AG09319 (cell line): ENCODE results near the gene C5orf34.
A peak's percentile ranks its signal among the peaks of the same experiment; 100 is the strongest.
"Not testable (repeated sequence)": the region's sequence is repeated elsewhere in the genome, so short reads cannot be mapped to it uniquely, and the experiment has no call there.

Source experiments
- DNase-seq: peaks from one replicate; pipeline ENCODE4 v3.0.0-alpha.2; 2010; ENCODE audit warnings: low read depth; ENCODE audit errors: extremely low read depth
- TF ChIP-seq, protein P1 (sequence below): IDR thresholded peaks from 2 replicates; pipeline ENCODE4 v1.5.1; 2011; ENCODE audit warnings: low read depth, mild to moderate bottlenecking, inconsistent platforms, low read length, moderate library complexity

The C5orf34 gene

DNA sequence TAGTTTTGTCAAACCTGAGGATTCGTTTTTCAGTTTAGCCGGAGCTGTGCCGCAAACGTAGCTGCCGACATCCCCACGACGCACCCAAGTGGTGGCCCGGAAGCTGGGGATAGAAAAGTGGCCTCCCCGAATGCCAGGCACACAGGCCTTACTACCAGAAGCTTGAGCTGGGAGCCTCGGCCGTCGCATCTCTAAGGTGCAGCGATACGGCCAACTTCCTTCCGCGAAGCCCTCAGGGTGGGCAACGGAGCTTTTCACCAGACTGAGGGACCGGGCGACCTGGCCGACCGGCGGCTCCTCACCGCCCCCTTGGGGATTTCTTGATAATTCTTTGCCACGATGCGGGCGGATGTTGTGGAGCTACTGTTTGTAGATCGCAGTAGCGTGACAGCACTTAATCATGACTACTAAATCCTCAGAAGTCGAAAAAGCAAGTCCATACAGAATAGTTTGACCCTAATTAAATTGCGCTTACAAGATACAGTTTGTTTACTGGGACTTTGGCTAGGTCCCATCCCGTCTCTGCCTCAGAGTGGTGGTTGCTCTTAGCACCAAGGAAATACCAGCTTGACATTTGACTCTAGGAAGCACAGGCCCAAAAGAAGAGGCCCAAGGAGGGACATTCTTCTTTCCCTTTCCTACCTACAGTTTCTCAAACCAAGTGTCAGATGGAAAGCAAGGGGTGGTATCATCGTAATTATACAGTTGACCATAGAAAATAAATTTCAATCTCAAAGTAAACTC lies 30.7 kb downstream of the C5orf34 start:
- peak; percentile 68 for DNase-seq
- TF ChIP-seq, protein P1, sequence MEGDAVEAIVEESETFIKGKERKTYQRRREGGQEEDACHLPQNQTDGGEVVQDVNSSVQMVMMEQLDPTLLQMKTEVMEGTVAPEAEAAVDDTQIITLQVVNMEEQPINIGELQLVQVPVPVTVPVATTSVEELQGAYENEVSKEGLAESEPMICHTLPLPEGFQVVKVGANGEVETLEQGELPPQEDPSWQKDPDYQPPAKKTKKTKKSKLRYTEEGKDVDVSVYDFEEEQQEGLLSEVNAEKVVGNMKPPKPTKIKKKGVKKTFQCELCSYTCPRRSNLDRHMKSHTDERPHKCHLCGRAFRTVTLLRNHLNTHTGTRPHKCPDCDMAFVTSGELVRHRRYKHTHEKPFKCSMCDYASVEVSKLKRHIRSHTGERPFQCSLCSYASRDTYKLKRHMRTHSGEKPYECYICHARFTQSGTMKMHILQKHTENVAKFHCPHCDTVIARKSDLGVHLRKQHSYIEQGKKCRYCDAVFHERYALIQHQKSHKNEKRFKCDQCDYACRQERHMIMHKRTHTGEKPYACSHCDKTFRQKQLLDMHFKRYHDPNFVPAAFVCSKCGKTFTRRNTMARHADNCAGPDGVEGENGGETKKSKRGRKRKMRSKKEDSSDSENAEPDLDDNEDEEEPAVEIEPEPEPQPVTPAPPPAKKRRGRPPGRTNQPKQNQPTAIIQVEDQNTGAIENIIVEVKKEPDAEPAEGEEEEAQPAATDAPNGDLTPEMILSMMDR, result peak; percentile 64

DNA sequence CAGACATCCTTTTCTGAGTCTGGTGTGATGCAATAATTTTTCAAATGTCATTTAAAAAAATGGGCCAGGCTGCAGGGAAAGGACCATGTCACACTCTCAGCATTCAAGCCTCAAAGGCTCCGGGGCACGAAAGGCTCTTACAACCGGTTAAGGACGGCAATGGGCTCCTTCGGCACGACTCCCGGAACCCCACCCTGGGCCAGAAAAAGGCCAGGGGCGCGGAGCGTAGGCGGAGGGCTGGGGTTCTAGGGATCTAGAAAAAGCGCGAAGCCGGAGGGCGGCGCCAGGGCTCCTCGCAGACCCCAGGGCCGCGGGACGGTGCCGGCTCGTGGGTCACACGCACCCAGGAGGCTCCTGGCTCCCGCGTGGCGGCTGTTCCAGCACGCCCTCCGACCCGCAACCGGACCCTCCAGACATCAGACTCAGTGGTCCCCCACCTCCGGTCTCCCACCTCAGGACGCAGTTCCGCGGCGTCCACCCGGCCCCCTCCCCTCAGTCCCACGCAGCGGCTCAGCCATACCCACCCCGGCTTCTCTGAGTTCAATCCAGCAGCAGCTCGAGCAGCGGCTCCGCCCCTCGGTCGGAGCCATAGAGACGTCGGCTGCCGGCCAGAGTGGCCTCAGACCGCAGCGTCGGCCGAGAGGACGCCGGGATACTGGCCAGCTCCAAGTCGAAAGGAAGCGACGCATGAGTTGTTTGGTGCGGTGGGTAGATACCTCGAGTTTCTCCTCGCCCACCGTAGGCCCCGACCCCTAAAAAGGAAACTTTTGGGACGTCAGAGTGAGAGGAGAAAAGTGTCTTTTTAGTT lies 31.4 kb downstream of the C5orf34 start, which contains the start of gene TMEM267:
Gene TMEM267 (minus strand): TSS at position 568 of the 808 bp plus-strand sequence. CDS start 29,896 bp downstream, outside the sequence.
- TF ChIP-seq, protein P1, result no peak
- DNase-seq, result peak; percentile 86

DNA sequence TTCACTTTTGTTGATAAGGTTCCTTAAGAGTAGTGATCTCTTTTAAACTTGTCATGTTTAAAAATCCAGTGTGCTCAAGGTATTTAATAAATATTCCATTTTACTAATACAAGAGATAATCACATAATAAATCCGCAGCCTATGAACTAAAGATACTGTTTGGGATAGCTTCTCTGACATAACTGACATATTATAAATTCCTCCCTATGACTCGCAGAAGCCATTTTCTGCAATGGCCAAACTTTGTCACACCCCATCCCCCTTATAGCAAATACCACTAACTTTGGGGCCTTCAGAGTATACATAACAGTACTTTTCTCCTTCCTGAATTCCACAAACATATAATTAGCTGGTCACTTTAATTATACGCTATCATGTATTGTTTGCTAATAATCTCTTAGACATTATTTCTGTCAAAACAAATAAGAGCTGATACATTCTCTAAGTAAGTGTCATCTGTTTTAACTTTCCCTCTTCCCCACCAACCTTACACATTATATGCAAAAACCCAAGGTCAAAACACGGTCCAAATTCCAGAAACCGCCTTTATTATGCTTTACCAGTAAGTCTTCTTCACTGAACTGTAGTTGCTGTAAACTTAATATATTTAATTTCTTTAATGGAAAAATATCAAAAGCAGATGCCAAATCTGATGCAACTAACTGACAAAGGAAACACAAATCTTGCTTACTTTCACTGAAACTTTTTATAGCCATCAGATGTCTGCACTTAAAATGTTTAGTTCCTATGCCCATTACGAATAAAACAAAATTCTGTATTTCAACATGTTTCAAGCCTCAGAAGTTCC lies 32.3 kb downstream of the C5orf34 start:
- peak; percentile 54 for DNase-seq
- TF ChIP-seq, protein P1, result no peak

DNA sequence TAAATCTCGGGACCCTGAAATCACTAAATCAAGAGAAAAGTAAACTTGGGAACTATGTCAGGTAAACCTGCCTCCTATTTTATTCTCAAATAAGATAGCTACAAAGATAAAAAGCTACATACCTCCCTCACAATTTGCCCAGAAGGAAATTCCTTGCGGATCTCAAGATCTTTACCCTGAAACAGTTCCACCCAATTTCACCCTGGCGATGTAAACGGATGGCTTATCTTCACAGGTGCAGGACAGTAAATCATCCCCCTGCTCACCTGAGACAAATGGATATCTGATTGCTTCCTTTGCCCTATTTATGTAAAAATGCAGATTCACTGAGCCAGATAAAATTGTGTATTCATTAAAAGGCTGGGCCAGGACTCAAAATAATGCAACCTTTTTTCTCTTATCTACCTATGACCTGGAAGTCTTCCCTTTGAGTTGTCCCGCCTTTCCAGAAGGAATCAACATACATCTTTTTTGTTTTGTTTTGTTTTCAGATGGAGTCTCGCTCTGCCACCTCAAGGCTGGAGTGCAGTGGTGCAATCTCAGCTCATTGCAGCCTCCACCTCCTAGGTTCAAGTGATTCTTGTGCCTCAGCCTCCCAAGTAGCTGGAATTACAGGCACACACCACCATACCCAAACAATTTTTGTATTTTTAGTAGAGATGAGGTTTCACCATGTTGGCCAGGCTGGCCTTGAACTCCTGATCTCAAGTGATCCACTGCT lies 45.1 kb downstream of the C5orf34 start:
- DNase-seq, result no peak
- TF ChIP-seq, protein P1, result no peak

DNA sequence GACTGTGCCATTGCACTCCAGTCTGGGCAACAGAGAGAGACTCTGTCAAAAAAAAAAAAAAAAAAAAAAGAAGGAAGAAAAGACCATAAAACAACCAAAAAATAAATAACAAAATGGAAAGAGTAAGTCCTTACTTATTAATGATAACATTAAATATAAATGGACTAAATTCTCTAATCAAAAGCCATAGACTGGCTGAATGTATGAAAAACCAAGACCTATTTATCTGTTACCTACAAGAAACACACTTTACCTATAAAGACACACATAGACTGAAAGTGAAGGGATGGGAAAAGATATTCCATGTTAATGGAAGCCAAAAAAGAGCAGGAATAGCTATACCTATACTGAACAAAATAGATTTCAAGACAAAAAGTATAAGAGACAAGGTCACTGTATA lies 47.8 kb downstream of the C5orf34 start:
- no peak for DNase-seq
- TF ChIP-seq, protein P1, result no peak

DNA sequence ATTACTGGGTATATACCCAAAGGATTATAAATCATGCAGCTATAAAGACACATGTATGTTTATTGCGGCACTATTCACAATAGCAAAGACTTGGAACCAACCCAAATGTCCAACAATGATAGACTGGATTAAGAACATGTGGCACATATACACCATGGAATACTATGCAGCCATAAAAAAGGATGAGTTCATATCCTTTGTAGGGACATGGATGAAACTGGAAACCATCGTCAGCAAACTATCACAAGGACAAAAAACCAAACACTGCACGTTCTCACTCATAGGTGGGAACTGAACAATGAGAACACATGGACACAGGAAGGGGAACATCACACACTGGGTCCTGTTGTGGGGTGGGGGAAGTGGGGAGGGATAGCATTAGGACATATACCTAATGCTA lies 49.5 kb downstream of the C5orf34 start:
- DNase-seq, result not testable (repeated sequence)

DNA sequence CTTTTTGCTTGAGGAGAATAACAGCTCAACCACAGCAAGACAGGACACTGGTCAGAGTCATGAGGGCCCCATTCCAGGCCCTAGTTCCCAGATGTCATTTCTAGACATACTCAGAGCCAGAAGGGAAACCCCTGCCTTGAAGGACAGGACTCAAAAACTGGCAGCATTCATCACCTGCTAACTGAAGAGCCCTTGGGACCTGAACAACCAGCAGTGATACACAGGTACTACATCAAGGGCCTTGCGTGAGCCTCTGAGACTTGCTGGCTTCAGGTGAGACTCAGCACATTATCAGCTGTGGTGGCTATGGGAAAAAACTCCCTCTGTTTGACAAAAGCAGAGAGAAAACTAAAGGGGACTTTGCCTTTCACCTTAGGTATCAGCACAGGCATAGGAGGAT lies 53.9 kb downstream of the C5orf34 start:
- TF ChIP-seq, protein P1, result no peak
- DNase-seq, result no peak
